Bronchial epithelial cell (primary cell): ENCODE data around the gene TNNT2. TPM values are rescaled to one million over a fixed set of nuclear protein-coding genes. Genes with fewer than 3 reads are reported as not detected.

Experiments
- DNase-seq: peaks from one replicate; pipeline ENCODE4 v3.0.0-alpha.2; 2010; ENCODE audit warnings: low read depth
- FAIRE-seq: peaks from 2 replicates; lab custom pipeline; 2011; peaks lifted over from hg19 to GRCh38; lab: Jason Lieb, UNC
- H3K27me3 ChIP-seq: 2 replicates; pipeline ENCODE4 v1.5.1; 2011; ENCODE audit warnings: low read length; ENCODE audit not compliant: control insufficient read depth, insufficient read depth
- H3K36me3 ChIP-seq: 2 replicates; pipeline ENCODE4 v1.5.1; 2011; ENCODE audit warnings: low read length; ENCODE audit not compliant: control insufficient read depth, insufficient read depth
- H3K4me3 ChIP-seq: 2 replicates; pipeline ENCODE4 v1.5.1; 2011; ENCODE audit warnings: mild to moderate bottlenecking, low read depth, low read length, control low read depth
- total RNA-seq: library from RNA; depleted of rRNA; stranded (reverse); fragments of >200 nt; gene quantifications from 2 replicates; pipeline ENCODE4 v1.2.1, GENCODE V29; 2014
- TF ChIP-seq, protein P1 (sequence below): IDR thresholded peaks from 2 replicates; pipeline ENCODE4 v1.5.1; 2011; ENCODE audit warnings: mild to moderate bottlenecking, moderate library complexity, low read length, control low read depth, inconsistent platforms; ENCODE audit not compliant: insufficient read depth, severe bottlenecking

TNNT2 gene
- total RNA-seq, 1 donor from 2014 or later, result 0.26 TPM

DNA sequence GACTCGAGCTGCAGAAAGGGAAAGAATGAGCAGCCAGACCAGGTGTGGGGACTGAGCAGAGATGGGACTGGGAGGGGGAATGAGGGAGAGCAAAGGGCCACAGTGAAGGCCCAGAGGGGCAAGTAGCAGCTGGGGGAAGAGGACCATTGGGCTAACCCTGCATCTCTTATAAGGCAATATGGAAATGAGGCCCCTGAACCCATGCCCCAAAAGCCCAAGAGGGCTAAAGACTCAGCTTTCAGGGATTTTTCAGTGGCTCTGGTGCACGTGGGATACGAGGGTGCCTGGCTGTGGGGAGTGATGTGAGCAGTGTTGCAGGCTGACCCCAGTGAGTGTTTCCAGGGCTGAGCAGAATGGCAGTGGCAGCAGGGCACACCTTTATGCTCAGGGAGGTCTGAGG, 44.5 kb upstream of the TNNT2 start:
- Histone ChIP-seq H3K36me3 (no peaks in the 10 kb centered on the region), H3K4me3 (no peak overlapping the region), H3K27me3 (peaks cover 4% of the 10 kb centered on the region)
- FAIRE-seq, result no peak
- DNase-seq, result no peak
- TF ChIP-seq, protein P1, sequence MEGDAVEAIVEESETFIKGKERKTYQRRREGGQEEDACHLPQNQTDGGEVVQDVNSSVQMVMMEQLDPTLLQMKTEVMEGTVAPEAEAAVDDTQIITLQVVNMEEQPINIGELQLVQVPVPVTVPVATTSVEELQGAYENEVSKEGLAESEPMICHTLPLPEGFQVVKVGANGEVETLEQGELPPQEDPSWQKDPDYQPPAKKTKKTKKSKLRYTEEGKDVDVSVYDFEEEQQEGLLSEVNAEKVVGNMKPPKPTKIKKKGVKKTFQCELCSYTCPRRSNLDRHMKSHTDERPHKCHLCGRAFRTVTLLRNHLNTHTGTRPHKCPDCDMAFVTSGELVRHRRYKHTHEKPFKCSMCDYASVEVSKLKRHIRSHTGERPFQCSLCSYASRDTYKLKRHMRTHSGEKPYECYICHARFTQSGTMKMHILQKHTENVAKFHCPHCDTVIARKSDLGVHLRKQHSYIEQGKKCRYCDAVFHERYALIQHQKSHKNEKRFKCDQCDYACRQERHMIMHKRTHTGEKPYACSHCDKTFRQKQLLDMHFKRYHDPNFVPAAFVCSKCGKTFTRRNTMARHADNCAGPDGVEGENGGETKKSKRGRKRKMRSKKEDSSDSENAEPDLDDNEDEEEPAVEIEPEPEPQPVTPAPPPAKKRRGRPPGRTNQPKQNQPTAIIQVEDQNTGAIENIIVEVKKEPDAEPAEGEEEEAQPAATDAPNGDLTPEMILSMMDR, result no peak

DNA sequence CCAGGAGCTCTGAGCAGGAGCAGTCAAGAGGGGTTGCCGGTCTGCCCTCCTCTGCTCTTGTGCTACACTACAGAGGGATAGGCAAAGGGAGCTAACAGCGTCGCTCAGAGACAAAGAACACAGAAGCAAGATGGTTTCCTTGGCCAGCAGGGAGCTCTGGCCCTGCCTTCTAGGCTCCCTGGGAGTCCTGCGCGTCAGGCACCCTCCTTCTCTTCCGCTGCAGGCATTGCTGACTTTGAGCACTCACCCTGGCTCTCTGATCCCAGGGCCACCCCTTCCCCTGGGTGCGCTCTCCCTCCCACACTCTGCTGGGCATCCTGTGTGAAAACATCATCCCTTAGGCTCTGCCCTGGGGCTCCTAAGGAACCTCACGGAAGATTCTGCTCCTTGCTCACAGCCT, 43.6 kb upstream of the TNNT2 start:
- Histone ChIP-seq H3K4me3 (no peak overlapping the region), H3K36me3 (no peaks in the 10 kb centered on the region), H3K27me3 (peaks cover 4% of the 10 kb centered on the region)
- FAIRE-seq, result no peak
- TF ChIP-seq, protein P1, result no peak
- DNase-seq, result no peak

DNA sequence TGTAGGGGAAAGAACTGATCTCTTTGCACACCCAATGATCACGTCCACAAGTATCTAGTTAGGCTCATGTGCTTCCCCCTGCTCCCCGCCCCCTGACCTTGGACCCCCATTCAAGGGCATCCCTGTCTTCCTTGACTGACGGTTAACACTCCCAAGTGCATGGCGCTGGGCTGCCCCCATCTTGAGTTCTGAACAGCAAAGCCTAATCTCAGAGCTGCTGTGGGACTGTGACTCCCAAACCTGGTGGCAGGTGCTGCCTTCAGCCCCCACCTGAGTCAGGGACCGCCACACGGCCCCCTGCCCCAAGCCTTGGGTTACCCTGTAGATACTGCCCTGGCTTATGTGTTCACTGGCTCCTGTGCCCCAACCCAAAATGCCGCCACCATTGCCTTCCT, 43.1 kb upstream of the TNNT2 start:
- Histone ChIP-seq H3K27me3 (peaks cover 4% of the 10 kb centered on the region), H3K4me3 (no peak overlapping the region), H3K36me3 (no peaks in the 10 kb centered on the region)
- FAIRE-seq (no peak), DNase-seq (no peak)
- TF ChIP-seq, protein P1, result no peak

DNA sequence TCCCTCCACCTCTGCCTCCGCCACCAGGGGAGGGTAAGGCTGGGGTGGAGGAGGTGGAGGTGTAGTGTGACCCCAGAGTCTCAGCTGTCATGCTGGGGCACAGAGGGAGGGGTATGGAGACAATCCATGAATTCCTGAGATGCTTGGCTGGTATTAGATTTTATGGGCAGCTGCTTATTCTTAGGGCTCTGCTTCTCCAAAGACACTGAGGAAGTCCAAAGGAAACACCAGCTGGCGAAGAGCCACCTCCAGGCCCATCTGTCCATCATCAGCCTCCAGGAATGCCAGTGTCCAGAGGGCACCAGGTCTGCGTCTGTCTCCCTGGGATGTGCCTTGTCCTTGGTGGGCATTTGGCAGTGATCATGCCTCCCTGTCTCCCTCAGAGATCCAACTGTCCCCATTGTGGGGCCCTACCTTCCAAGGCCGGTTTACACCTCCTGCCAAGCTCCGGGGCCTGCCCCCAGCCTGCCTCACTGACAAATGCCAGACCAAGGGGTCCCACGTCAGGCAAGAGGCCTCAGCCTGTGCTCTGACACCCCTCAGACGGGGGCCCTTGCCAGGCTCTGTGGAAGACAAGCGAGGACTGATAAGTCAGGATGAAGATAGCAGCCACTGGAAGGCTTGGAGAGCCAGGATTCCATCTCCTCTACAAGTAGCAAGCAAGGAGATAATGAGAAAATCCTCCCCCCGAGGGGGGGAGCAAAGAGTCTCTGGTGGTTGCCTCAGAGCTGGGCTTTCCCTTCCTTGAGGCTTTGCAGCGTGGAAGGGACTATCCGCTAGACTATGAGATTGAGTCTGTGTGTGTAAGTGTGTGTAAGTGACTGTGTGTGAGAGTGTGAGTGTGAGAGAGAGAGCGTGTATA, 42.5 kb upstream of the TNNT2 start:
- DNase-seq (no peak), FAIRE-seq (no peak)
- TF ChIP-seq, protein P1, result no peak
- Histone ChIP-seq H3K36me3 (no peaks in the 10 kb centered on the region), H3K27me3 (peaks cover 4% of the 10 kb centered on the region), H3K4me3 (no peak overlapping the region)

DNA sequence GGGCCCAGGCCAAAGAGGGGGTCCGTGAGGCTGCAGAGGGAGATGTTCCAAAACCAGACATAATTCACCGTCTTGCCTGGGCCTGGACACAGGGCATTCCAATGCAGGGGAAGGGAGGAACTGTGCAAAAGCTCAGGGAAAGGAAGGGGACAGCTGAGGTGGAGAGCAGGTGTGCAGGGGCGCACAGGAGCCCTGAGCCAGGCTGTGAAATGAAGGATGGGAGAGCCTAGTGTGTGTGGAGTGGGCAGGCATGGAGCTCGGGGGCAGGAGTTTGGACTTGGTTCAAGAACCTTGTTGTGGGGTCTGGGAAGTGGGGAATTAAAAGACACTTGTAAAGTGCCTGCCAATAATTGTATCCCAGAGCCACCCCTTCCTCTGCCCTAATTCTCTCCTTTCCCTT, 41.8 kb upstream of the TNNT2 start:
- Histone ChIP-seq H3K27me3 (peaks cover 4% of the 10 kb centered on the region), H3K36me3 (no peaks in the 10 kb centered on the region), H3K4me3 (no peak overlapping the region)
- DNase-seq (no peak), FAIRE-seq (no peak)
- TF ChIP-seq, protein P1, result no peak

DNA sequence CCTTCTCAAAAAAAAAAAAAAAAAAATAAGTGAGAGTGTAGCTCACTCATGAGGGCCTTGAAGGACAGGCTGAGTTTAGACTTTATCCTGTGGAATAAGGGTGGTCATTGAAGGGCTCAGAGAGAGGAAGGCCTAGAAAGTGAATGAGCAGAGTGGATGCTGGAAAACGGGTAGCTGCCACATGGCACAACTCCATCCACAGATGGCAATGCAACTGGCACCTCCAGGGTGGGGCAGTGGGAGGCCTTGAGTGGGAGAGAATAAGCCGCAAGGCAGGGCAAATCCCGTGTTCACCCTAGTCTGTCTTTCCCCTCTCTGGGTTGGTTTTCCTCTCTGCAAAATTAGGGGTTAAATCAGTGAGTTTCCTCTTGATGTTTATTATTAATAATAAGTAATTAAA, 41.0 kb upstream of the TNNT2 start:
- FAIRE-seq (no peak), DNase-seq (no peak)
- H3K27me3 ChIP-seq, result peaks cover 4% of the 10 kb centered on the region
- TF ChIP-seq, protein P1, result no peak
- H3K4me3 ChIP-seq, result no peak overlapping the region
- no peaks in the 10 kb centered on the region for H3K36me3 ChIP-seq
